HCEC 1CT (cell line): ENCODE results near the gene LMOD2.

Experiments
- DNase-seq: peaks from one replicate; pipeline ENCODE4 v3.0.0-alpha.2; 2017

LMOD2 gene

DNA sequence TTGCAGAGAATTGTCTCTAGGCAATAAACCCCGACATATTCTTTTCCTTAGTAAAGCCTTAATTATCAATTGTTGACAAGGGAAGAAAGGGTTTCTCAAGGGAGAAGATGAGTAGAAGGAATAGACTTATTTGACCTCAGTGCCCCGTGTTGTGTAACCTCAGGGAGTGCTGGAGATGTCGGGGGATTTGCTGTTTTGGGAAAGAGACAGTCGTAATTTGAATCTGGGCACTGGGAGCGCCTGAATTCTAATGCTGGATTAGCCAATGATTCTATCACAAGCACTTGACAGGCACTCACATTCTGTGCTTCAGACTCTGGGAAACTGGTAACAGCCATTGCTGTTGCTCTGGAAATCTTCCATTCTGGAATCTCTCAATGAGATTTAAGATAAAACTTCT lies 13.8 kb upstream of the LMOD2 start:
- no peak for DNase-seq

- DNase-seq: peak; percentile 54
Measured at GRCh38 chr7:123643495-123644441, 11.9 kb upstream of the LMOD2 start.

GRCh38 chr7:123645516-123645915 lies 10.2 kb upstream of the LMOD2 start:
- DNase-seq: no peak

- no peak for DNase-seq
Measured at GRCh38 chr7:123647106-123647730, 8.4 kb upstream of the LMOD2 start.

- DNase-seq: peak; percentile 54
Measured at GRCh38 chr7:123649964-123650363, 5.7 kb upstream of the LMOD2 start.

DNA sequence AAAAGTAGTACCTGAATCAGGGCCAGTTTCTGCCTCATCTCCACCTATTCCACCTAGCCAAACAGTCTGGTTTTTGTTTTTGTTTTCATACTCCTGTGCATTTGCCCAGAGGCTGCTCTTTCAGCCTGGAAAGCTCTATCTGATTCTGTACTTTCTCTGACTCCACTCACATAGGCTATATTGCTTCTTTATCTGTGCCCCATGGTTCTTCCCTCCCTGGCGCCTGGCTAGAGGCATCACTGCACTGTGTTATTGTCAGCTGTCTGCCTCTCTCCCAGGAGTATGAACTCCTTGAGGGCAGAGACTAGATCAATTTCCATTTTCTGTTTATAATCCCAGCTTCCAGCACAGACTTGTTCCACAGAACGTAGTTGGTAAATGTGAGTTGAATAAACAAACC lies 5.1 kb upstream of the LMOD2 start:
- DNase-seq: no peak

- DNase-seq: no peak
Measured at GRCh38 chr7:123652406-123652805, 3.3 kb upstream of the LMOD2 start.

DNA sequence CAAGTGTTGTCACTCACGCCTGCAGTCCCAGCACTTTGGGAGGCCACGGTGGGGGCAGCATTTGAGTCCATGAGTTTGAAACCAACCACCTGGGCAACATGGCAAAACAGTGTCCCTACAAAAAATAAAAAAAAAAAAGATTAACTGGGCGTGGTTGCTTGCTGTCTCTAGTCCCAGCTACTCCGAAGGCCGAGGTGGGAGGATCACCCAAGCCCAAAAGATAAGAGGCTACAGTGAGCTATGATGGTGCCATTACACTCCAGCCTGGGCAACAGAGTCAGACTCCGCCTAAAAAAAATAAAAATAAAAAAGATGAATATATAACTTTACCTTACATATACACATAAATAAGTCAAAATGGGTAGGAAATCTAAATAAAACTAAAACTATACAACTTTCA lies 2.5 kb upstream of the LMOD2 start:
- DNase-seq: no peak

- DNase-seq: no peak
Measured at GRCh38 chr7:123656544-123657303, 1.1 kb downstream of the LMOD2 start.

GRCh38 chr7:123657304-123657685 lies 1.6 kb downstream of the LMOD2 start:
- no peak for DNase-seq

GRCh38 chr7:123658023-123658422 lies 2.4 kb downstream of the LMOD2 start:
- DNase-seq: no peak

DNA sequence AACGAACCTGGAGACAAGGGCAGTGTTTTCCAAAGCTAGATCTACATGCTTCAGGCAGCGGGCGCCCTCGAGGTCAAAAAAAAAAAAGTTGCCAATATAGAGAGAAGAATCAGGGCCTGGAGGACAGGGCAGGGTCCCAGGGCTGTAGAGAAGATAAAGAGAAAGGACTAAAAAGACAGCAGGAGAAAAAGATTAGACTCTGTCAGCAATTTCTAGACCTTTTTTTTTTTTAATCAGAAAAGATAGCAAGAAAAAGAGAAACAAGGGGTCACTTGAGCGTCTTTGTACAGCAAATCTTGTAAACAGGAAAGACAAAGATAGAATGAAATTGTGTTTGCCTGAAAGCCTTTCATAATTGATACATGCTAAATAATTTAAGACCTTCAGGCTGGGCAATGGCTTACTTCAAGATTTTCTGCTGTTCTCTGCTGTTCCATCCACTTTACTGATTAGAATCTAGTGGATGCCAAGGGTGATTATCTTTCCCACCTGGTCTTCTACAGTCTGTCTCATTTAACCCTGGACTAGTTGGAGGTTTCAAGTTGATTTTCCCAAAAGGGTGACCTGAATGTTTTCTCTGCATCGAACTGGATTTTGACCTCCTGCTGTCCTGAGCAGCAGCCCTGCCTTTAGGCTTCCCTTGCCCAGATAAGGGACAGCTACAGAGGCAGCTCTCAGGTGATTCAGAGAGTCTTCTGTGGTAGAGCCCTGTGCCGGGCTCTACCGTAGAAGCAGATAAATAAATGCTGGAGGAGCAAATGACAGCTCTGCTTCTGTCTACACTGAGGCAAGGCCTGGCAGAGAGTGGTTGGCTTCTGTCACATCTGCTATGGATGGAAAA lies 5.1 kb downstream of the LMOD2 start:
- DNase-seq: no peak

DNA sequence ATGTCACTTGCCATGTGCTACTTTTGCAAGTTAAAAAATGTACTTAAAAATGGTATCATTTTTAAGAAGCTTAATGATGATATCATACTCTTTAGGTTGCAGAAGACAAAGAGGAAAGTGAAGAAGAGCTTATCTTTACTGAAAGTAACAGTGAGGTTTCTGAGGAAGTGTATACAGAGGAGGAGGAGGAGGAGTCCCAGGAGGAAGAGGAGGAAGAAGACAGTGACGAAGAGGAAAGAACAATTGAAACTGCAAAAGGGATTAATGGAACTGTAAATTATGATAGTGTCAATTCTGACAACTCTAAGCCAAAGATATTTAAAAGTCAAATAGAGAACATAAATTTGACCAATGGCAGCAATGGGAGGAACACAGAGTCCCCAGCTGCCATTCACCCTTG lies 6.1 kb downstream of the LMOD2 start:
- DNase-seq: no peak

DNA sequence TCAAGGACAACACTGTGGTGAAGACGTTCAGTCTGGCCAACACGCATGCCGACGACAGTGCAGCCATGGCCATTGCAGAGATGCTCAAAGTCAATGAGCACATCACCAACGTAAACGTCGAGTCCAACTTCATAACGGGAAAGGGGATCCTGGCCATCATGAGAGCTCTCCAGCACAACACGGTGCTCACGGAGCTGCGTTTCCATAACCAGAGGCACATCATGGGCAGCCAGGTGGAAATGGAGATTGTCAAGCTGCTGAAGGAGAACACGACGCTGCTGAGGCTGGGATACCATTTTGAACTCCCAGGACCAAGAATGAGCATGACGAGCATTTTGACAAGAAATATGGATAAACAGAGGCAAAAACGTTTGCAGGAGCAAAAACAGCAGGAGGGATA lies 6.6 kb downstream of the LMOD2 start:
- DNase-seq: no peak

- no peak for DNase-seq
Measured at GRCh38 chr7:123662755-123663154, 7.1 kb downstream of the LMOD2 start.

DNA sequence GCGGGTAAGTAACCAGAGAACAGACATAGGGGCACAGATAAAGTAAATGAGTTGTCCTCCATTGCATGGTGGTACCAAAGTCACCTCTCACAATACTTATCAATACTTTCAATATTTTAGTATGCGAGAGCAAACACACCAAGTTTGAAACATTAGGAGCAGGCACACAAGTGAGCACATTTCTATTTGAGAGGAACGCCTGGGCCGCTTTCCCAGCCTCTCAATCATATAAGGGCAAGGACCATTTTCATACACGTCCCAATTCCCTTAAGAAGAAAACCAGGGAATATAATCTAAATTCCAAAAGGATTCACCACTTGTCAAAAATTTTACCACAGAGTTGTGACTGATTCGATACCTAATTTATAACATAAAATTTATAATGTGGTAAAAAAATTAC lies 7.5 kb downstream of the LMOD2 start:
- DNase-seq: no peak

DNA sequence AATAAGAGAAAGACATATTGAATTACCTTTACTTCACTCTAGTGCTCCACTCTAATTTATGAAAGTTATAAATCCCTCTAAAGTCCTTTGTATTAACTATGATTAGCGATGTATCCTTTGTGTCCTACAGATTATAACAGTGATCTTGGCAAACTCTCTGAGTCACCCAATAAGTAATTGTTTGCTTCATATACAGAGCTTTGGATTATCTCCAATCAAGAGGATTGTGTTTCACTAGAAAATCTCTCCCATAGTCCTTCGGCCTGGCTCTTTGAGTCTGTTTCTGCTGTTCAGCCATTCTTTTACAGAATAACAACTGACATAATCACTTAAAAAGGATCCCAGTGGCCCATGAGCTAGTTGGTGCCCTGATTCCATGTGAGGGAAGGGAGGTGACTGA lies 9.5 kb downstream of the LMOD2 start:
- DNase-seq: no peak

- DNase-seq: no peak
Measured at GRCh38 chr7:123665896-123666295, 10.2 kb downstream of the LMOD2 start.

GRCh38 chr7:123666492-123666891 lies 10.8 kb downstream of the LMOD2 start:
- DNase-seq: no peak

DNA sequence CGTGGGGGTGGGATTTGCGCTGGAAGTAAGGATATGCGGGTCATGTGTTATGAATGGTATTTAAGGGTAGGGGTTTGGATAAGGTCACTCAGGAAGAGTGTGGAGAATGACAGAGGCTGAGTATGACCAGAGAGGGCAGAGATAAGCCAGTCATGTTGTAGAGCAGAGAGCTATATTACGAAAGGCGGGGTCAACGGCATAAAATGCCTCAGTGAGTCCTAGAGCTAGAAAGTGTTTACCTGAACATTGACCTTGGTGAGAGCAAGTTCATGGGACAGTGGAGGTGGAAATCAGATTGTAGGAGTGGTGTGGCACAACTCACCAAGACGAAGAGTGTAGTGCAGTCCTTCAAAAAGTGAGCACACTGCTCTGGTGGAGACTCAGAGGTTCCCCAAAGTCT lies 13.8 kb downstream of the LMOD2 start:
- no peak for DNase-seq

GRCh38 chr7:123673137-123673732 lies 17.6 kb downstream of the LMOD2 start:
- DNase-seq: no peak

GRCh38 chr7:123673752-123674398 lies 18.2 kb downstream of the LMOD2 start:
- DNase-seq: no peak
